HepG2 (cell line): ENCODE measurements around the gene STOML2. TPM values are rescaled to one million over a fixed set of nuclear protein-coding genes. Genes with fewer than 3 reads are reported as not detected.

Source experiments
- ATF7 ChIP-seq, 2 experiments: fragments of 450-650 bp in 1 of 2; sonication (generic) in 1 of 2; formaldehyde crosslinking in 1 of 2; IDR thresholded peaks; 2 replicates each; pipeline versions ENCODE4 v1.4.0 to v1.6.1; 2016 to 2020; ENCODE audit warnings: antibody characterized with exemption in 1 of 2, mild to moderate bottlenecking in 1 of 2, missing genetic modification reagents in 1 of 2
- BRF2 ChIP-seq: sonication (generic); formaldehyde crosslinking; IDR thresholded peaks from 2 replicates; pipeline ENCODE4 v1.8.1; 2022; ENCODE audit warnings: mild to moderate bottlenecking, missing genetic modification reagents
- FOXC1 ChIP-seq: sonication (generic); formaldehyde crosslinking; IDR thresholded peaks from 2 replicates; pipeline ENCODE4 v1.8.0; 2022; ENCODE audit warnings: mild to moderate bottlenecking, missing genetic modification reagents, borderline replicate concordance
- HNRNPH1 ChIP-seq: fragments of 200-400 bp; formaldehyde crosslinking; optimal IDR thresholded peaks from 2 replicates; pipeline ENCODE3; 2017; ENCODE audit warnings: mild to moderate bottlenecking, low read depth, low read length
- KDM3A ChIP-seq: IDR thresholded peaks from 2 replicates; pipeline ENCODE4 v1.6.1; 2018; ENCODE audit warnings: low read depth, missing compliant biosample characterization
- MAFG ChIP-seq: sonication (generic); formaldehyde crosslinking; IDR thresholded peaks from 2 replicates; pipeline ENCODE4 v1.5.1; 2020; ENCODE audit warnings: mild to moderate bottlenecking, missing genetic modification reagents
- MLLT10 ChIP-seq: sonication (generic); formaldehyde crosslinking; IDR thresholded peaks from 2 replicates; pipeline ENCODE4 v1.4.0; 2020; ENCODE audit warnings: missing genetic modification reagents
- PATZ1 ChIP-seq: sonication (generic); formaldehyde crosslinking; IDR thresholded peaks from 2 replicates; pipeline ENCODE4 v1.4.0; 2020; ENCODE audit warnings: missing genetic modification reagents
- RARA ChIP-seq: IDR thresholded peaks from 2 replicates; pipeline ENCODE4 v1.6.1; 2016; ENCODE audit warnings: missing genetic modification reagents, missing compliant biosample characterization
- SOX13 ChIP-seq, 3 experiments: fragments of 450-650 bp in 1 of 3; sonication (generic) in 1 of 3; formaldehyde crosslinking in 1 of 3; IDR thresholded peaks in 2 of 3; conservative IDR thresholded peaks in 1 of 3; 2 replicates each; pipeline versions ENCODE4 v1.5.0 to v1.6.1; 2016 to 2020; ENCODE audit warnings: antibody characterized with exemption in 1 of 3, mild to moderate bottlenecking in 1 of 3, missing compliant biosample characterization in 1 of 3, missing genetic modification reagents in 1 of 3, moderate library complexity in 1 of 3
- SP140L ChIP-seq: sonication (generic); formaldehyde crosslinking; IDR thresholded peaks from 2 replicates; pipeline ENCODE4 v1.4.0; 2020; ENCODE audit warnings: missing genetic modification reagents, borderline replicate concordance
- TP53 ChIP-seq: sonication (generic); formaldehyde crosslinking; conservative IDR thresholded peaks from 2 replicates; pipeline ENCODE4 v1.4.0; 2020; ENCODE audit warnings: missing genetic modification reagents
- ZNF234 ChIP-seq: sonication (generic); formaldehyde crosslinking; conservative IDR thresholded peaks from 2 replicates; pipeline ENCODE4 v1.5.1; 2020; ENCODE audit warnings: mild to moderate bottlenecking, missing genetic modification reagents
- ZNF552 ChIP-seq: sonication (generic); formaldehyde crosslinking; IDR thresholded peaks from 2 replicates; pipeline ENCODE4 v1.9.0; 2022; ENCODE audit warnings: missing genetic modification reagents, mild to moderate bottlenecking, borderline replicate concordance
- ZNF563 ChIP-seq: sonication (generic); formaldehyde crosslinking; IDR thresholded peaks from 2 replicates; pipeline ENCODE4 v1.8.0; 2022; ENCODE audit warnings: mild to moderate bottlenecking, moderate library complexity, missing genetic modification reagents
- ZNF572 ChIP-seq: sonication (generic); formaldehyde crosslinking; IDR thresholded peaks from 2 replicates; pipeline ENCODE4 v1.5.1; 2020; ENCODE audit warnings: mild to moderate bottlenecking, missing genetic modification reagents
- ZNF577 ChIP-seq: sonication (generic); formaldehyde crosslinking; IDR thresholded peaks from 2 replicates; pipeline ENCODE4 v1.4.0; 2020; ENCODE audit warnings: mild to moderate bottlenecking, low read depth, missing genetic modification reagents, borderline replicate concordance
- ZNF629 ChIP-seq: sonication (generic); formaldehyde crosslinking; conservative IDR thresholded peaks from 2 replicates; pipeline ENCODE4 v1.5.0; 2020; ENCODE audit warnings: missing genetic modification reagents
- ZNF776 ChIP-seq: sonication (generic); formaldehyde crosslinking; IDR thresholded peaks from 2 replicates; pipeline ENCODE4 v1.4.0; 2020; ENCODE audit warnings: mild to moderate bottlenecking, missing genetic modification reagents
- polyA plus RNA-seq, 8 experiments: library from polyadenylated mRNA; depleted of rRNA in 3 of 8; stranded (reverse) in 7 of 8; unstranded in 1 of 8; fragments of >200 nt; fragmentation: Illumina TruSeq in 4 of 8; extraction: Trizol in 4 of 8; gene quantifications; 2 replicates each; pipeline versions ENCODE4 v1.2.1 to v1.2.3, GENCODE V29; 2011 to 2016; ENCODE audit warnings: low read depth in 4 of 8, missing spikeins in 1 of 8, mixed read lengths in 1 of 8; ENCODE audit not compliant: insufficient read depth in 1 of 8
- total RNA-seq, 5 experiments: library from RNA; depleted of rRNA; stranded (reverse); fragments of >200 nt; fragmentation: Illumina TruSeq; extraction: Trizol; gene quantifications; 2 replicates each; pipeline ENCODE4 v1.2.3, GENCODE V29; 2016; ENCODE audit warnings: low read depth in 1 of 5
- TF ChIP-seq, protein P1 (sequence below): sonication (generic); formaldehyde crosslinking; IDR thresholded peaks from 2 replicates; pipeline ENCODE4 v1.5.0; 2020; ENCODE audit warnings: mild to moderate bottlenecking, missing genetic modification reagents
- TF ChIP-seq, protein P2 (sequence below): sonication (generic); formaldehyde crosslinking; IDR thresholded peaks from 2 replicates; pipeline ENCODE4 v1.8.0; 2022; ENCODE audit warnings: mild to moderate bottlenecking, missing genetic modification reagents; ENCODE audit not compliant: insufficient replicate concordance
- TF ChIP-seq, protein P3 (sequence below): sonication (generic); formaldehyde crosslinking; IDR thresholded peaks from 2 replicates; pipeline ENCODE4 v1.5.0; 2020; ENCODE audit warnings: missing genetic modification reagents

The STOML2 gene
- total and polyA plus RNA-seq, 2 of the 13 experiments (the other 11 are each of a cell fraction or from before 2014, with no cell fraction given) = 245 to 250 TPM

GRCh38 chr9:35071814-35072460, 31.0 kb downstream of the STOML2 start (continued):
- TF ChIP-seq ZNF234 (CRISPR knock-in tag) = peak; percentile 91; the same call in 1 of the 2 replicates
- TF ChIP-seq SOX13 (IDR thresholded peaks at IDR 0.05) = no peak
- peak in 1 of 2 experiments; percentile 92; a peak in 3 of 4 replicates for TF ChIP-seq SOX13 (CRISPR knock-in tag; conservative IDR thresholded peaks at IDR 0.05 in 1 of 2, IDR thresholded peaks at IDR 0.05 in 1 of 2)
- TF ChIP-seq ZNF776 (CRISPR knock-in tag) = peak; percentile 84
- peak; percentile 49; the same call in 1 of the 2 replicates for TF ChIP-seq KDM3A (CRISPR knock-in tag)
- TF ChIP-seq PATZ1 (CRISPR knock-in tag) = peak; percentile 67
- no peak for TF ChIP-seq TP53
- TF ChIP-seq ZNF577 (CRISPR knock-in tag) = no peak
- TF ChIP-seq RARA (CRISPR knock-in tag) = peak; percentile 6; the same call in 1 of the 2 replicates
- no peak for TF ChIP-seq ZNF572
- TF ChIP-seq, protein P1, sequence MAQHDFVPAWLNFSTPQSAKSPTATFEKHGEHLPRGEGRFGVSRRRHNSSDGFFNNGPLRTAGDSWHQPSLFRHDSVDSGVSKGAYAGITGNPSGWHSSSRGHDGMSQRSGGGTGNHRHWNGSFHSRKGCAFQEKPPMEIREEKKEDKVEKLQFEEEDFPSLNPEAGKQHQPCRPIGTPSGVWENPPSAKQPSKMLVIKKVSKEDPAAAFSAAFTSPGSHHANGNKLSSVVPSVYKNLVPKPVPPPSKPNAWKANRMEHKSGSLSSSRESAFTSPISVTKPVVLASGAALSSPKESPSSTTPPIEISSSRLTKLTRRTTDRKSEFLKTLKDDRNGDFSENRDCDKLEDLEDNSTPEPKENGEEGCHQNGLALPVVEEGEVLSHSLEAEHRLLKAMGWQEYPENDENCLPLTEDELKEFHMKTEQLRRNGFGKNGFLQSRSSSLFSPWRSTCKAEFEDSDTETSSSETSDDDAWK (CRISPR knock-in tag) = no peak
- TF ChIP-seq ZNF552 (CRISPR knock-in tag) = no peak
- no peak for TF ChIP-seq SP140L (CRISPR knock-in tag)
- TF ChIP-seq ATF7 (IDR thresholded peaks at IDR 0.05) = no peak
- no peak for TF ChIP-seq ATF7 (CRISPR knock-in tag; IDR thresholded peaks at IDR 0.05)
- TF ChIP-seq, protein P2, sequence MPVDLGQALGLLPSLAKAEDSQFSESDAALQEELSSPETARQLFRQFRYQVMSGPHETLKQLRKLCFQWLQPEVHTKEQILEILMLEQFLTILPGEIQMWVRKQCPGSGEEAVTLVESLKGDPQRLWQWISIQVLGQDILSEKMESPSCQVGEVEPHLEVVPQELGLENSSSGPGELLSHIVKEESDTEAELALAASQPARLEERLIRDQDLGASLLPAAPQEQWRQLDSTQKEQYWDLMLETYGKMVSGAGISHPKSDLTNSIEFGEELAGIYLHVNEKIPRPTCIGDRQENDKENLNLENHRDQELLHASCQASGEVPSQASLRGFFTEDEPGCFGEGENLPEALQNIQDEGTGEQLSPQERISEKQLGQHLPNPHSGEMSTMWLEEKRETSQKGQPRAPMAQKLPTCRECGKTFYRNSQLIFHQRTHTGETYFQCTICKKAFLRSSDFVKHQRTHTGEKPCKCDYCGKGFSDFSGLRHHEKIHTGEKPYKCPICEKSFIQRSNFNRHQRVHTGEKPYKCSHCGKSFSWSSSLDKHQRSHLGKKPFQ = peak; percentile 18
- TF ChIP-seq ZNF563 = peak; percentile 66; the same call in 1 of the 2 replicates
- TF ChIP-seq, protein P3, sequence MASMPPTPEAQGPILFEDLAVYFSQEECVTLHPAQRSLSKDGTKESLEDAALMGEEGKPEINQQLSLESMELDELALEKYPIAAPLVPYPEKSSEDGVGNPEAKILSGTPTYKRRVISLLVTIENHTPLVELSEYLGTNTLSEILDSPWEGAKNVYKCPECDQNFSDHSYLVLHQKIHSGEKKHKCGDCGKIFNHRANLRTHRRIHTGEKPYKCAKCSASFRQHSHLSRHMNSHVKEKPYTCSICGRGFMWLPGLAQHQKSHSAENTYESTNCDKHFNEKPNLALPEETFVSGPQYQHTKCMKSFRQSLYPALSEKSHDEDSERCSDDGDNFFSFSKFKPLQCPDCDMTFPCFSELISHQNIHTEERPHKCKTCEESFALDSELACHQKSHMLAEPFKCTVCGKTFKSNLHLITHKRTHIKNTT (CRISPR knock-in tag) = no peak
- peak; percentile 87 for TF ChIP-seq BRF2 (CRISPR knock-in tag)
- no peak for TF ChIP-seq ZNF629 (CRISPR knock-in tag)
- no peak for TF ChIP-seq HNRNPH1
- TF ChIP-seq MAFG (CRISPR knock-in tag) = peak; percentile 84; the same call in 1 of the 2 replicates
- peak; percentile 64; the same call in 1 of the 2 replicates for TF ChIP-seq FOXC1 (CRISPR knock-in tag)
- no peak for TF ChIP-seq MLLT10 (CRISPR knock-in tag)
